ENCODE results near the gene RANBP3.

Gene RANBP3

GRCh38 chr19:5882421-5882968, 95.4 kb downstream of the RANBP3 start:
- DNase-seq (ENCODE audit: low spot score): no peak

DNA sequence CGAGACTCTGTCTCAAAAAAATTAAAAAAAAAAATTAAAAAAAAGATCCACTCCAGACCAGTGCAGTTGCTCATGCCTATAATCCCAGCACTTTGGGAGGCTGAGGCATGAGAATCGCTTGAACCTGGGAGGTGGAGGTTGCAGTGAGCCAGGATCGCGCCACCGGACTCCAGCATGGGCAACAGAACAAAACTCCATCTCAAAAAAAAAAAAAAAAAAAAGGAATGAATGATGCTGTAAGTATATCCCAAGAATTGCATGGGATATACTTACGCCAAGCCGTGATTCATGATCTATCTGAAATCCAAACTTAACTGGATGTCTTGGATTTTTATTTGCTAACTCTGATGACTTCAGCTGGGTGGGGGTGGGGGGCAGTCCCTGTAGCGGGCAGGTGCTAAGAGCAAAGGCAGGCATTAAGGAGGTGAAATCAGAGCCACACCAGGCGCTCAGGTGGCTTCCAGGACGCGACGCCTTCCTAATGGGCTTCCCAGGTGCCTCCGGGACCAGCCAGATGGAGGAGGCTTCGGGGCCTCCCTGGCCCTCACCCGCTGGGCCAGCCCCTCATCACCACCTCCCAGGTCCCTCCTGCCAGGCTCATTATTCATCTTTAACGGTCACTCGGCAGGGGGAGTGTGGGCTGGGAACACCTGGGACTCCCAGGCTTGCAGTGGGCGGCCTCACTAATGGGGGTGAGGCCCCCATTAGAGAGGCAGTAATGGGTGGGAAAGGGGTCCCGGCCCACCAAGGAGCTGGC, 96.2 kb downstream of the RANBP3 start:
- no peak for DNase-seq (ENCODE audit: low spot score)

DNA sequence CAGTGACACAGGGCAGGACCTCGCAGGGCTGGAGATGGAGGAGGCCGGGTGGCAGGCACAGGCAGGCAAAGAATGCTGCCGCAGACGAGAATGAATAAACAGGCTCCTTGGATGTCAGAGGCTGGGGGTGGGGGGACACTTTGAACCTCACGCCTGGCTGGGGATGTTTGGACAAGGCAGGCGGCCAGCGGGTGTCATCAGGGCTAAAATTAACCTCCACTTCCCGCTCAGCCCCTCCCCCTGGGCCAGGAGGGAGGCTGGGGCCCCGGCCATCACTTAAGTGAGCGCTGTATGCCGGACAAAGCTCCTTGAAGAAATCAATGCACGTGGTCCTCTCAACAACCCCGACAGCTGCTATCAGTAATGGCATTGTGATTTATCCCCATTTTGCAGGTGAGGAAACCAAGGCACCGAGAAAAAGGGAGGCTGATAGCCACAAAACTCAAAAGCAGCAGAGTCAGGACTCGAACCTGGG, 97.3 kb downstream of the RANBP3 start:
- no peak for DNase-seq (ENCODE audit: low spot score)

- DNase-seq (ENCODE audit: low spot score): no peak
Observed at GRCh38 chr19:5880196-5880595, 97.7 kb downstream of the RANBP3 start.

- no peak for DNase-seq (ENCODE audit: low spot score)
Observed at GRCh38 chr19:5877882-5878281, 100.1 kb downstream of the RANBP3 start.

DNA sequence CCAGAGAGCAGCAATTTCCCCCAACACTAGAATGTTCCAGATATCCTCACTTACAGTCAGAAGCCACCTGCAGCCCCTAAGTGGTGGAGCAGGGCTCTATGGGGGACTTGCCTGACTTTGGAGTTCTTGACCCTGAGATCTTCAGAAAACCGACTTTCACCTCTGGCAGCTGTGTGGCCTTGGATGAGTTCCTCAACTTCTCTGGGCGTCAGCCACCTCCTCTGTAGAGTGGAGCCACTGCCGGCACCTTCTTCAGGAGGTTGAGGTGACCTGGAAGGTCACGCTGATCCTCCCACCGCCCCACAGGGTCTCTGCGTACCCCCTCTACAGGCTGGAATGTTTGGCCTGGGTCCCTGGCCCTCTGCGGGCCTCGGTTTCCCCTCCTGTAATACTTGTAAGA, 100.5 kb downstream of the RANBP3 start:
- no peak for DNase-seq (ENCODE audit: low spot score)

GRCh38 chr19:5874496-5874895, 103.4 kb downstream of the RANBP3 start:
- DNase-seq (ENCODE audit: low spot score): peak; percentile 57

GRCh38 chr19:5873617-5874199, 104.2 kb downstream of the RANBP3 start:
- no peak for DNase-seq (ENCODE audit: low spot score)

DNA sequence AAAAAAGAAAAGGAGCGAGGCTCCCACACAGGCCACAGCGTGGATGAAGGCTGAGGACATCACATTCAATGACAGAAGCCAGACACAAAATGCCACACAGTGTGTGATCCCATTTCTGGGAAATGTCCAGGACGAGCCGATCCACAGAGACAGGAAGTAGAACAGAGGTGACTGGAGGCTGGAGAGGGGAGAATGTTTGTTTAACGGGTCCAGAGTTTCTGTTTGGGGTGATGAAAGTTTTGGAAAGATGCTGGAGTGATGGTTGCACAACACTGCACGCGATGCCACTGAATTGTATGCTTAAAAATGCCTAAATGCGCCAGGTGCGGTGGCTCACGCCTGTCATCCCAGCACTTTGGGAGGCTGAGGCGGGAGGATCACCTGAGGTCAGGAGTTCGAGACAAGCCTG, 107.0 kb downstream of the RANBP3 start:
- DNase-seq (ENCODE audit: low spot score): no peak

DNA sequence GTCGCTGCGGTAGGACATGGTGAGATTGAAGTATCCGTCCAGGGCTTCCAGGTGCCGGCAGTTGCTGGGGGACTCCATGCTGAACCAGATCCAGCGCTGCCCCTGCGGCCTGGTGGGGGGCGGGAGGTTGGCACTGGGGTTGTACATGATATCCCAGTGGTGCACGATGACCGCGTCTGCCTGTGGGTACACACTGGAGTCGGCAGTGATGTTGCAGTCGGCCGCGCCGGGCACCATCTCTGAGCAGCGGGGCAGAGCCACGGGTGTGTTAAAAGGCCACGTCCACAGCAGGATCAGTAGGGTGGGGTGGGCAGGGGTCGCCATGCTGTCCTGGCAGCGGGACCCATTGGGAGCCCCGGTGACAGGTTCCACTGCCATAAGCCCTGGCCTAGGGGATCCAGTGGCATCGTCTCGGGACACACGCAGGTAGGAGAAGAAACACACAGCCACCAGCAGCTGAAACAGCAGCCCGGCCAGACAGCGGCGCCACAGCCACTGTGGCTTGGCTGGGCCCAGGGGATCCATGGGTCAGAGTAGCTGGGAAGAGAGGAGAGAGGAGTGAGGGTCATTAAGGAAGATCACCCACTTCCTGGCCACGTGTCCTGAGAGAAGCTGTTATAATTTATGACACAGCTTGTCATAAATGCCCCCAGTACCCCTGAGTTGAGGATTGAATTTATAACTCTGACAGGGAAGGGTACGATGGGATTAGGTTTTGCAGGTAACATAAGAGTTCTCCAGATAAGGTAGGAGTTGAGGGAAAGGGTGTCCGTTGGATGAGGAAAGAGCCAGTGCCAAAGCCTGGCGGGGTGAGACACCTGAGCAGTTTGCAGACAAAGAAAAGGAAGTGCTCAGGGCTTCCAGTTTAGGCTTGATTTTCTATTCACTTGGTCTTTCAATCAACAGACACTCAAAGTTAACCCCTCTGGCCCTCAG, 110.5 kb downstream of the RANBP3 start:
- DNase-seq (ENCODE audit: low spot score): no peak
